ENCODE data around the gene OSBPL7. TPM values are rescaled to one million over a fixed set of nuclear protein-coding genes. Genes with fewer than 3 reads are reported as not detected.

OSBPL7 gene
- polyA plus RNA-seq, 3 donors, result 1.6 to 17.3 (median 1.6) TPM

GRCh38 chr17:47850692-47851573 is 29.3 kb upstream of the OSBPL7 start, which contains the start of gene SP6:
SP6 (minus strand) TSS chr17:47851163; CDS start chr17:47848429, 2,734 bp downstream.
- Histone ChIP-seq H3K36me3 (replicated peaks in 1 of 2; ENCODE audit: control insufficient read depth in 1 of 2, insufficient read depth in 2 of 2, low read length in 2 of 2) (no peaks in the 10 kb centered on the region), H2AFZ (ENCODE audit: insufficient read depth, low read depth, low read length, poor library complexity, severe bottlenecking) (no peak within 1 kb of the TSS), H3K9me3 (replicated peaks in 1 of 2; ENCODE audit: control insufficient read depth in 1 of 2, insufficient read depth in 1 of 2, low read length in 2 of 2) (peaks cover 0 to 17% of the 10 kb centered on the region in 2 donors), H3K4me1 (ENCODE audit: control insufficient read depth in 1 of 2, insufficient read depth in 2 of 2, low read length in 2 of 2) (peaks cover 0 to 11% of the 10 kb centered on the region in 2 donors), H3K4me3 (replicated peaks in 1 of 3; ENCODE audit: low read depth in 2 of 3, low read length in 3 of 3) (no peak within 1 kb of the TSS), H3K79me2 (ENCODE audit: insufficient read depth, low read length) (no peaks in the 10 kb centered on the region), H3K27me3 (ENCODE audit: control insufficient read depth in 2 of 2, insufficient read depth in 2 of 2, low read length in 2 of 2) (peaks cover 75 to 99% of the 10 kb centered on the region in 2 donors), H4K20me1 (ENCODE audit: insufficient read depth, low read length) (no peaks in the 10 kb centered on the region), H3K27ac (ENCODE audit: low read depth in 1 of 2, low read length in 2 of 2) (no peak within 1 kb of the TSS), H3K4me2 (replicated peaks; ENCODE audit: extremely low read depth, low read length, poor library complexity, severe bottlenecking) (peak within 1 kb of the TSS; percentile 11), H3K9ac (ENCODE audit: insufficient read depth, low read length, poor library complexity, severe bottlenecking) (no peak within 1 kb of the TSS)
- Mint-ChIP-seq H3K4me1 (peaks cover 15% of the 10 kb centered on the region), H3K36me3 (peaks cover 0 to 8% of the 10 kb centered on the region in 2 donors), H3K27ac (no peak within 1 kb of the TSS), H3K27me3 (ENCODE audit: low read depth in 3 of 3) (peaks cover 89 to 99% (median 93%) of the 10 kb centered on the region in 3 donors), H3K9me3 (peaks cover 0 to 18% (median 10%) of the 10 kb centered on the region in 7 donors), H3K4me3 (peak within 1 kb of the TSS in 1 of 2 donors; percentile 84)
- no peak for TF ChIP-seq CTCF (IDR thresholded peaks at IDR 0.05)
- DNase-seq, result peak in 1 of 3 donors; percentile 23
- intact Hi-C loops (cut with micrococcal nuclease), result no loop called here
- WGBS (ENCODE audit: insufficient coverage), result 11% methylated on average over 41 of the region's 71 CpGs

GRCh38 chr17:47850373-47850691 is 28.7 kb upstream of the OSBPL7 start:
- peaks cover 0 to 11% of the 10 kb centered on the region in 2 donors for H3K4me1 ChIP-seq (ENCODE audit: control insufficient read depth in 1 of 2, insufficient read depth in 2 of 2, low read length in 2 of 2)
- no peaks in the 10 kb centered on the region for H3K79me2 ChIP-seq (ENCODE audit: insufficient read depth, low read length)

More at GRCh38 chr17:47850373-47850691, 28.7 kb upstream of the OSBPL7 start:
- Mint-ChIP-seq H3K27me3 (ENCODE audit: low read depth in 3 of 3) (peaks cover 91 to 99% (median 92%) of the 10 kb centered on the region in 3 donors), H3K36me3 (peaks cover 0 to 8% of the 10 kb centered on the region in 2 donors), H3K9me3 (peaks cover 0 to 17% (median 10%) of the 10 kb centered on the region in 7 donors), H3K27ac (no peak overlapping the region), H3K4me1 (peaks cover 15% of the 10 kb centered on the region), H3K4me3 (peak overlapping the region in 1 of 2 donors; percentile 52)
- peaks cover 79 to 99% of the 10 kb centered on the region in 2 donors for H3K27me3 ChIP-seq (ENCODE audit: control insufficient read depth in 2 of 2, insufficient read depth in 2 of 2, low read length in 2 of 2)
- WGBS (ENCODE audit: insufficient coverage), result 70% methylated on average over 9 of the region's 9 CpGs
- H3K27ac ChIP-seq (ENCODE audit: low read depth in 1 of 2, low read length in 2 of 2), result no peak overlapping the region
- TF ChIP-seq CTCF (IDR thresholded peaks at IDR 0.05), result no peak
- no peaks in the 10 kb centered on the region for H3K36me3 ChIP-seq (replicated peaks in 1 of 2; ENCODE audit: control insufficient read depth in 1 of 2, insufficient read depth in 2 of 2, low read length in 2 of 2)
- H2AFZ ChIP-seq (ENCODE audit: insufficient read depth, low read depth, low read length, poor library complexity, severe bottlenecking), result no peak overlapping the region
- peaks cover 0 to 17% of the 10 kb centered on the region in 2 donors for H3K9me3 ChIP-seq (replicated peaks in 1 of 2; ENCODE audit: control insufficient read depth in 1 of 2, insufficient read depth in 1 of 2, low read length in 2 of 2)
- H4K20me1 ChIP-seq (ENCODE audit: insufficient read depth, low read length), result no peaks in the 10 kb centered on the region
- H3K4me2 ChIP-seq (replicated peaks; ENCODE audit: extremely low read depth, low read length, poor library complexity, severe bottlenecking), result no peak overlapping the region
- H3K9ac ChIP-seq (ENCODE audit: insufficient read depth, low read length, poor library complexity, severe bottlenecking), result no peak overlapping the region
- no peak overlapping the region for H3K4me3 ChIP-seq (replicated peaks in 1 of 3; ENCODE audit: low read depth in 2 of 3, low read length in 3 of 3)
- intact Hi-C loops (cut with micrococcal nuclease), result no loop called here
- no peak for DNase-seq
